EL (cell line): ENCODE results near the gene RTL10.

ENCODE experiments used
- DNase-seq: peaks from one replicate; pipeline ENCODE4 v3.0.0-alpha.2; 2016

RTL10 gene

GRCh38 chr22:19821523-19822300 is 33.0 kb downstream of the RTL10 start:
- DNase-seq: no peak

GRCh38 chr22:19820880-19821522 is 33.7 kb downstream of the RTL10 start:
- DNase-seq: no peak

- DNase-seq: no peak
These were observed 34.5 kb downstream of the RTL10 start for GRCh38 chr22:19819911-19820879.

- no peak for DNase-seq
These were observed 35.3 kb downstream of the RTL10 start for GRCh38 chr22:19819208-19819910.

GRCh38 chr22:19818324-19819207 is 36.1 kb downstream of the RTL10 start:
- no peak for DNase-seq

DNA sequence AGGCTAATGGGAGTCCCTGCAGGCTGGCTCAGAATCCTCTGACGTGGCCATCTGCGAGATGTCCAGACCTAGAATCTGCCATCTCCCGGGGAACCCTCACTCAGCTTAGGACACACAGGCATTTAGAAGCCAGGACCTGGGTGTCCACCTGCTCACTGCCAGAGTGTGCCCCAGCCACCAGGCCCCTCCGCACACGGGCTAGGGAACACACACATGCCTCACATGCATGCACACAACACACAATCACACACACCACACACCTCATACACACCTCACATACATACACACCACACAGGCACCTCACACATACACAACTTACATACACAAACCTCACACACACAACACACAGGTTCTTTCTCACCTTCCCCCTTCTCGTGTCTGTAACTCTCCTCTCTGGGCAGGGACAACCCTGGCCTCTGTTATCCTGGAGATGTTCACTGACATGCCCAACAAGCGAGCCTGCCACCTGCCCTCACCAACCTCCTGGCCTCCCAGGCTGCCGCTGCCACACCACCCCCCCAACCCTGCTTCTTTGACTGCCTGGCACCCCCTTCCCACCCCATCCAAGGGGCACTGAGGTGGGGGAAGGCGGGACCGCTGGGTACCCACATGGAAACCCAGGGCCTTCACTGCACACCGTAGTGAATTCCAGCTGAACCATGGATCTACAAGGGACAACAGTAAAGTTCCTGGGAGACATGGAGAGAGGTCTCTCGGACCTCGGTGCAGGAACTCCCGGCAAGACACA is 38.1 kb downstream of the RTL10 start:
- no peak for DNase-seq

DNA sequence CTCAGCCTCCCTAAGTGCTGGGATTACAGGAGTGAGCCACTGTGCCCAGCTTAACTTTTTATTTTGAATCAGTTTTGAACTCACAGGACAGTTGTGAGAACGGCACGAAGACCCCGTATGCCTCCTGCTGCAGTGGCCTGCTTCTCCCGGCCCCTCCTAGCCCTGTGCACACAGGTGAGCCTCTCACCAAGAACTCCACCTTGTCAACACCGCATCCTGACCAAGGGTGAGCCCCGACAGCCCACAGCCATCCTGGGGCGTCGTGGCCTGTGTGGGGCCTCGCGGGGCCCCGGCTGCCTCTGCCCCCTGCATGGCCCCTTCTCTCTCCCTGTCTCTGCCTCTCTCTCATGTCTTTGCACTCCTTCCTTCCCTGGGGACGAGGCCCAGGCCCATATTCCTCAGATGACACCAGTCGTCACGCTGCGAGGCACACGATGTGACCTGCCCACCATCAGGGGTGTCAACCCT is 38.8 kb downstream of the RTL10 start:
- no peak for DNase-seq

DNA sequence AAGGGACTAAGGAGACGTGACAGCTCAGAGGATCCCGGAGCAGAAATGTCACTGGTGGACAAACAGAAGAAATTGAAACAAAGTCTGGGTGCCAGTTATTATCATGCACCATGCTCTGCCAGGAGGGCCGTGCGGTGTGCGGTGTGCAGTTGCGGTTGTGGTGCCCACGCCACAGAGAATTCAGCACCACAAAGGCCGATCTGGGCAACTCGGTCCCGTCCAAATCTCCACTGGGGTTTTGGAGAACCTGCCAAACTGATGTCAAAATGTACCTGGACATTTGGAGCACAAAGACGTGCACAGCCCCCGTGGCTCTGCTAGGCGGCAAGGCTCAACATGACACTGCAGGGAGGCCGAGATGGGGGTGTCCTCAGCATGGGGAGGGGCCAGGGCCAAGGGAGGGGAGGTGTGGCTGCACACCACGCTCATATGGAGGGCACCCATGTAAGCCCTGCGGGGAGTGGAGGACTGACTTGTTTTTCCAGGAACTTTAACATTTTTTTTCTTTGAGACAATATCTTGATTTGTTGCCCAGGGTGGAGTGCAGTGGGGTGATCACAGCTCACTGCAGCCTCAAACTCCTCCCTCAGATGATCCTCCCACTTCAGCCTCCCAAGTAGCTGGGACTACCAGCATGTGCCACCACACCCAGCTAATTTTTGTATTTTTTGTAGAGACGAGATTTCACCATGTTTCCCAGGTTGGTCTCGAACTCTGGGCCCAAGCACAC is 39.4 kb downstream of the RTL10 start:
- no peak for DNase-seq

- no peak for DNase-seq
These were observed 40.2 kb downstream of the RTL10 start for GRCh38 chr22:19814428-19814827.

DNA sequence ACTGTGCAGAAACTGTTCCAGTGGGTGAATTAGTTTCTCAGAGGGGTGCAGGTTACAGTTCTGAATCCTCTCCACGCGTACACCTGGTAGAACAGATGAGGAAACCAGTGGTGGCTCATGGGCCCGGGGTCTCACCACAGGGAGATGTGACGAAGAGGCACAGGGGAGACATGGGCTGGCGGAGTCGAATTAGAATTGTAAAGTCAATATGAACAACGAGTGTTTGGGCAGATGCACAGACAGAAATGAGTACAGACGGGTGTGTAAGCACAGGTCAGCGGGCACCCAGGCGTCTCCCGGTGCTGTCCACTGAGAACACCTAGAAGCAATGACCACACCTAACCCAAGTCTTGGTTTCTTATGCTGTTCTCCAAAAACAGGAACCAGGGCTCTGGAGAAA is 41.8 kb downstream of the RTL10 start:
- DNase-seq: no peak

DNA sequence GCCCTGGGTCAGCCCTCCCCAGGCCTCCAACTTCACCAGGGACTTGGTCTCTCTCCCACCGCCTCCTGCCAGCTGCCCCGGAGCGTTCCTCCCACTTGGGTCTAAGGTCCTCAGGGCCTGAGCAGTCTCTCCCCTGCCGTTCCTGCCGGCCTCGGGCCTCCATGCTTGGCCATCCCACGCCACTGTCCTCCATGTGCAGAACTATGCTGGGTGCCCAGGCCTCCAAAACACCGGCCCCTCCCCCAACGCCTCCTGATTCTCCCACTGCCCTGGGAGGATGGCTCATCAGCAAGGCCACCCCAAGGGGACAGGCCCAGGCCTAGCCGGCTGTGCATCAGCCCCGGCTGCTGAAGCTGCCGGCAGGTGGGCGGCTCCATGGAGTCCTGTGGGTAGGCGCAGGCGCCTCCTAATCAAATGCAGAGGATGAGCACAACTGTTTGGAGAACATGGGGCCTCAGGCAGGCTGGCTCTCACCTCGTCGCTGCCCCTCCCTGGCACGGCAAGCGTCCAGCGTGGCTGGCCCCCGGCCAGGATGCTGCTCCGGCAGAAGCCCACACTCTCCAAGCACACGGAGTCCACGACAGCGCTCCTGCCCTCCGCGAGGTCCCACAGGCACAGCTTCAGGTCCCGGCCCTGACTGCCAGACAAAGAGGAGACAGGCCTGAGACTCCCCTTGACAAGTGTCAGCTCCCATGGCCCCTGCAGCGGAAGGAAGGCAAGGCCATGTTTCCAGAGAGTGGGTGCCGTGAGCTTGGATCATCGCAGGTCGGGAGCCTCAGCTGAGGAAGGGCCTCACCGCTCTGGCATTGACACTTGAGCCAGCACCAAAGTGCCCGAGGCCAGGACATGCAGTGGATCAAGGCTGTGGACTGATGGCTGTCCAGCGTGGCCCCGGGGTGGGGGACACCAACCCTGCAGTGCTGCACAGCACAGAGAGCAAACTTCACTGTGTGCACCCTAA is 42.6 kb downstream of the RTL10 start:
- DNase-seq: no peak

GRCh38 chr22:19811211-19811621 is 43.5 kb downstream of the RTL10 start:
- DNase-seq: no peak

DNA sequence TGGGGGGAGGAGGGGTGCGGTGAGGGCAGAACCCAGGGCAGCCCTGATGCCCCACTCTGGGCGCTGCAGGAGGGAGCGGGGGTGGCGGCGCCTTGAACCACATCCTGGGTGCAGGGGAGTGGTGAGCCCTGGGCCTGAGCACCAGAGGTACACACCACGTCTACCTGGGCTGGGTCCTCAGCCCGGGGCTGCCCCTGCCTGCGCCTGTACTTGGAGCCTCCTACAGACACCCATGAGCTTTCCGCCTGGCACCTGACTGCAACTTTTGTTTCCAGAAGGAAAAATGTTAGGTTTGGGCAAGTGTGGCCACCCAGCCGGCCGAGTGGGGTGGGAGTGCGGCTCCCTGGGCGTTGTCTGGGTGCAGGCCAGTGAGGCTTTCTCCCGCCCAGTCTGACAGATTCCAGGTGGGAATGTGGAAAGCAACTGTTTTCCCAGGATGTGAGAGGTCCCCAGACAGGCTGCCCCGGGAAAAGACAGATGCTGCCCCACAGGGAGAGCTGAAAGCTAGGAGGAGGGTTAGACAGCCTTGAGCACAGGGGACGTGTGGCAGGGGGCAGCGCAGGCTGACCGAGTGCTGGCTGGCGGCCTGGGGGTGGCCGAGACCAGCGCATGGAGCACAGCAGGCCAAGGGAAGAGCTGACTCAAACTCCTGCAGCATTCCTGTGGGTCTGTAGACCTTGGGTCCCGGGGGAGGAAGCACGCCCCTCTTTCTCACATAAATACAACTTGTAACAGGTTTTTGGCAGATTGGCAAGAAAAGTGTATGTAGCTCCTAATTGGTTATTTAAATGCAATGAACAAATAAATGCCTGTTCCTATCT is 44.1 kb downstream of the RTL10 start:
- peak; percentile 53 for DNase-seq

GRCh38 chr22:19809741-19810140 is 44.9 kb downstream of the RTL10 start:
- no peak for DNase-seq

GRCh38 chr22:19808873-19809478 is 45.7 kb downstream of the RTL10 start:
- DNase-seq: no peak

GRCh38 chr22:19807914-19808872 is 46.5 kb downstream of the RTL10 start:
- no peak for DNase-seq
